ENCODE data around the gene PGAM1. TPM values are rescaled to one million over a fixed set of nuclear protein-coding genes. Genes with fewer than 3 reads are reported as not detected.

Gene PGAM1
- polyA plus RNA-seq, 1 of the 3 experiments (the other 2 are of a cell fraction), result 398 TPM

- Histone ChIP-seq H3K36me3 (replicated peaks in 1 of 2; ENCODE audit: control insufficient read depth in 1 of 2, insufficient read depth in 2 of 2, low read length in 1 of 2) (peaks cover 11 to 39% of the 10 kb centered on the region in 2 experiments), H3K79me2 (ENCODE audit: insufficient read depth) (peaks cover 40% of the 10 kb centered on the region), H3K4me1 (ENCODE audit: control insufficient read depth in 1 of 2, insufficient read depth in 2 of 2, low read depth in 1 of 2, low read length in 1 of 2) (peaks cover 0 to 3% of the 10 kb centered on the region in 2 experiments; a peak in 2 of 4 replicates), H3K4me3 (ENCODE audit: low read depth in 2 of 2, low read length in 1 of 2) (peak overlapping the region; percentile 73 to 84), H3K9me2 (no peaks in the 10 kb centered on the region), H3K9me3 (no peaks in the 10 kb centered on the region), H3K4me2 (peak overlapping the region; percentile 91), H3K9ac (peak overlapping the region; percentile 82), H3K27ac (ENCODE audit: low read depth in 2 of 2, low read length in 1 of 2) (peak overlapping the region; percentile 36 to 91), H4K20me1 (ENCODE audit: insufficient read depth) (no peaks in the 10 kb centered on the region), H3K27me3 (ENCODE audit: insufficient read depth) (no peaks in the 10 kb centered on the region), H2AFZ (ENCODE audit: low read depth) (peak overlapping the region; percentile 52), H3F3A (replicated peaks; ENCODE audit: insufficient read depth) (peaks cover 7% of the 10 kb centered on the region)
- TF ChIP-seq MAX (IDR thresholded peaks at IDR 0.05; ENCODE audit: low read depth) (0 out of 2 replicates have a peak, but pooled peaks have one; percentile 25), MEF2A (IDR thresholded peaks at IDR 0.05; ENCODE audit: borderline replicate concordance, low read depth) (0 out of 2 replicates have a peak, but pooled peaks have one; percentile 76), PBX3 (IDR thresholded peaks at IDR 0.05) (0 out of 2 replicates have a peak, but pooled peaks have one; percentile 10), FOSL2 (IDR thresholded peaks at IDR 0.05; ENCODE audit: borderline replicate concordance, low read depth) (peak; percentile 43), MXI1 (IDR thresholded peaks at IDR 0.05; ENCODE audit: low read depth, low read length) (peak; percentile 71), NRF1 (IDR thresholded peaks at IDR 0.05; ENCODE audit: low read depth, low read length) (no peak), FOXM1 (IDR thresholded peaks at IDR 0.05; ENCODE audit: low read depth) (no peak), FOXJ3 (CRISPR knock-in tag; IDR thresholded peaks at IDR 0.05) (no peak), USF2 (IDR thresholded peaks at IDR 0.05; ENCODE audit: borderline replicate concordance, low read depth, low read length) (no peak), SIN3A (IDR thresholded peaks at IDR 0.05; ENCODE audit: borderline replicate concordance, low read depth, low read length) (peak; percentile 61; the same call in 1 of the 2 replicates), POLR2AphosphoS5 (IDR thresholded peaks at IDR 0.05; ENCODE audit: low read depth, low read length) (0 out of 2 replicates have a peak, but pooled peaks have one; percentile 18)
- 10% methylated on average over 20 of the region's 21 CpGs for WGBS (ENCODE audit: low lambda C conversion rate)
- POLR2A ChIA-PET, result interaction anchor here (0.6 to 1.9 kb wide), 4 partner anchors 40 to 238 kb away, joined by 3 to 11 read pairs (median 4); partner anchors contain the start of gene FRAT1
- peak; percentile 72 for DNase-seq
- CTCF ChIA-PET, result interaction anchor here (0.7 to 2.3 kb wide), 6 partner anchors 9 to 154 kb away, joined by 3 to 7 read pairs (median 4); no protein-coding TSS in a partner anchor
Observed at GRCh38 chr10:97399843-97400545, 26.0 kb upstream of the PGAM1 start.

Data from SK-N-SH (cell line).